ENCODE results near the gene IL3RA. TPM values are rescaled to one million over a fixed set of nuclear protein-coding genes. Genes with fewer than 3 reads are reported as not detected.
"Not testable (repeated sequence)": the region's sequence is repeated elsewhere in the genome, so short reads cannot be mapped to it uniquely, and the experiment has no call there.

The IL3RA gene
- total and polyA plus RNA-seq, 4 donors = 0.33 to 1.7 (median 1.0) TPM

DNA sequence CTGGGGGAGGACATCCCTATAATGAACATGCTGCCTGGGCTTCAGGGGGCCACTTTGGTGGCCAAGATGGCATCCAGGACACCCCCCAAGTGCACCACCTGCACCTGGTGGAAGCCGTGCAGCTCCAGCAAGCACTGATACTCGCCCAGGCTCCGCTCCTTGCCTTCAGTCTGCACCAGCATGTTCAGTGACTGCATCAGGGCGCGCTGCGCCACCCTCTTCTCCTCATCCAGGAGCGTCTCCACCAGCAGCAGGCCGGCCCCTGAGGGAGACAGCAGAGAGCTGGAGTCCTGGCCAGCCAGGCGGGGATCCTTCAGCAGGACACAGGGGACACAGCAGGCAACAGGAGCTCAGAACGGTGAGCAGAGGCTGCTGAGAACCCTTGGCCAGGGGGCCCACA is 66.6 kb downstream of the IL3RA start (continued):
- TF ChIP-seq ZBTB33 (IDR thresholded peaks at IDR 0.05) (no peak), SP1 (IDR thresholded peaks at IDR 0.05) (no peak)

GRCh38 chrX:1403867-1404266 is 67.3 kb downstream of the IL3RA start:
- not testable (repeated sequence) for H3K4me3 ChIP-seq (ENCODE audit: low read depth in 1 of 3, low read length in 3 of 3); H3K27me3 ChIP-seq (ENCODE audit: control insufficient read depth in 4 of 4, insufficient read depth in 4 of 4, low read length in 3 of 4); H3K4me1 ChIP-seq (ENCODE audit: control insufficient read depth in 4 of 4, insufficient read depth in 4 of 4, low read length in 3 of 4); DNase-seq (ENCODE audit: low spot score); H3K9ac ChIP-seq (ENCODE audit: low read depth in 1 of 2, low read length in 2 of 2); H3K27ac ChIP-seq (ENCODE audit: low read depth in 1 of 2, low read length in 2 of 2); H3K9me3 ChIP-seq (ENCODE audit: control insufficient read depth in 4 of 4, low read length in 3 of 4)
- 98% methylated on average over 3 of the region's 3 CpGs for WGBS
- peaks cover 9 to 71% (median 42%) of the 10 kb centered on the region in 4 donors for H3K36me3 ChIP-seq (ENCODE audit: control insufficient read depth in 4 of 4, insufficient read depth in 3 of 4, low read depth in 1 of 4, low read length in 3 of 4)

DNA sequence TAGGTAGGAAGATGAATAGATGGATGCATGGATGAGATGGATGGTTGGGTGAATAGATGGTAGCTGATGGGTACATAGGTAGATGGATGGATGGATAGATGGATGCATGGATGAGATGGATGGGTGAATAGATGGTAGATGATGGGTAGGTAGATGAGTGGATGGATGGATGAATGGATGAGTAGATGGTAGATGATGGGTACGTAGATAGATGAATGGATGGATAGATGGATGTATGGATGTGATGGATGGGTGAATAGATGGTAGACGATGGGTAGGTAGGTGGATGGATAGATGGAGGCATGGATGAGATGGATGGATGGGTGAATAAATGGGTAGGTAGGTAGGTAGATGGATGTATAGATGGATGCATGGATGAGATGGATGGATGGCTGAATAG is 69.2 kb downstream of the IL3RA start:
- peaks cover 6 to 64% (median 42%) of the 10 kb centered on the region in 4 donors for H3K36me3 ChIP-seq (ENCODE audit: control insufficient read depth in 4 of 4, insufficient read depth in 3 of 4, low read depth in 1 of 4, low read length in 3 of 4)
- not testable (repeated sequence) for H3K4me3 ChIP-seq (ENCODE audit: low read depth in 1 of 3, low read length in 3 of 3); H3K27ac ChIP-seq (ENCODE audit: low read depth in 1 of 2, low read length in 2 of 2); H3K9me3 ChIP-seq (ENCODE audit: control insufficient read depth in 4 of 4, low read length in 3 of 4); DNase-seq (ENCODE audit: low spot score); H3K27me3 ChIP-seq (ENCODE audit: control insufficient read depth in 4 of 4, insufficient read depth in 4 of 4, low read length in 3 of 4); H3K9ac ChIP-seq (ENCODE audit: low read depth in 1 of 2, low read length in 2 of 2); H3K4me1 ChIP-seq (ENCODE audit: control insufficient read depth in 4 of 4, insufficient read depth in 4 of 4, low read length in 3 of 4)
- WGBS = 100% methylated on average over 2 of the region's 2 CpGs

- Histone ChIP-seq H3K4me1 (ENCODE audit: control insufficient read depth in 4 of 4, insufficient read depth in 4 of 4, low read length in 3 of 4) (no peaks in the 10 kb centered on the region), H3K27me3 (ENCODE audit: control insufficient read depth in 4 of 4, insufficient read depth in 4 of 4, low read length in 3 of 4) (no peaks in the 10 kb centered on the region), H3K4me3 (ENCODE audit: low read depth in 1 of 3, low read length in 3 of 3) (no peak overlapping the region), H3K36me3 (ENCODE audit: control insufficient read depth in 4 of 4, insufficient read depth in 3 of 4, low read depth in 1 of 4, low read length in 3 of 4) (peaks cover 8 to 63% (median 45%) of the 10 kb centered on the region in 4 donors), H3K9me3 (ENCODE audit: control insufficient read depth in 4 of 4, low read length in 3 of 4) (no peaks in the 10 kb centered on the region), H3K27ac (ENCODE audit: low read depth in 1 of 2, low read length in 2 of 2) (no peak overlapping the region), H3K9ac (ENCODE audit: low read depth in 1 of 2, low read length in 2 of 2) (no peak overlapping the region)
- no peak for DNase-seq (ENCODE audit: low spot score)
- TF ChIP-seq RXRA (IDR thresholded peaks at IDR 0.05) (no peak), FOXA2 (IDR thresholded peaks at IDR 0.05) (no peak), HNF4A (conservative IDR thresholded peaks at IDR 0.05) (no peak), YY1 (IDR thresholded peaks at IDR 0.05) (no peak), JUND (IDR thresholded peaks at IDR 0.05) (no peak), RAD21 (IDR thresholded peaks at IDR 0.05) (no peak), HNF4G (IDR thresholded peaks at IDR 0.05) (no peak)
- TF ChIP-seq, protein P1, sequence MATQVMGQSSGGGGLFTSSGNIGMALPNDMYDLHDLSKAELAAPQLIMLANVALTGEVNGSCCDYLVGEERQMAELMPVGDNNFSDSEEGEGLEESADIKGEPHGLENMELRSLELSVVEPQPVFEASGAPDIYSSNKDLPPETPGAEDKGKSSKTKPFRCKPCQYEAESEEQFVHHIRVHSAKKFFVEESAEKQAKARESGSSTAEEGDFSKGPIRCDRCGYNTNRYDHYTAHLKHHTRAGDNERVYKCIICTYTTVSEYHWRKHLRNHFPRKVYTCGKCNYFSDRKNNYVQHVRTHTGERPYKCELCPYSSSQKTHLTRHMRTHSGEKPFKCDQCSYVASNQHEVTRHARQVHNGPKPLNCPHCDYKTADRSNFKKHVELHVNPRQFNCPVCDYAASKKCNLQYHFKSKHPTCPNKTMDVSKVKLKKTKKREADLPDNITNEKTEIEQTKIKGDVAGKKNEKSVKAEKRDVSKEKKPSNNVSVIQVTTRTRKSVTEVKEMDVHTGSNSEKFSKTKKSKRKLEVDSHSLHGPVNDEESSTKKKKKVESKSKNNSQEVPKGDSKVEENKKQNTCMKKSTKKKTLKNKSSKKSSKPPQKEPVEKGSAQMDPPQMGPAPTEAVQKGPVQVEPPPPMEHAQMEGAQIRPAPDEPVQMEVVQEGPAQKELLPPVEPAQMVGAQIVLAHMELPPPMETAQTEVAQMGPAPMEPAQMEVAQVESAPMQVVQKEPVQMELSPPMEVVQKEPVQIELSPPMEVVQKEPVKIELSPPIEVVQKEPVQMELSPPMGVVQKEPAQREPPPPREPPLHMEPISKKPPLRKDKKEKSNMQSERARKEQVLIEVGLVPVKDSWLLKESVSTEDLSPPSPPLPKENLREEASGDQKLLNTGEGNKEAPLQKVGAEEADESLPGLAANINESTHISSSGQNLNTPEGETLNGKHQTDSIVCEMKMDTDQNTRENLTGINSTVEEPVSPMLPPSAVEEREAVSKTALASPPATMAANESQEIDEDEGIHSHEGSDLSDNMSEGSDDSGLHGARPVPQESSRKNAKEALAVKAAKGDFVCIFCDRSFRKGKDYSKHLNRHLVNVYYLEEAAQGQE (IDR thresholded peaks at IDR 0.05) = no peak
Measured at GRCh38 chrX:1407035-1407434, 70.5 kb downstream of the IL3RA start.
